GM12864 (cell line): ENCODE measurements around the gene PCNT.

Source experiments
- DNase-seq: peaks from one replicate; pipeline ENCODE4 v3.0.0-alpha.2; 2011; ENCODE audit warnings: low read depth
- H3K4me3 ChIP-seq: 2 replicates; pipeline ENCODE4 v1.5.1; 2011; ENCODE audit warnings: mild to moderate bottlenecking, low read depth, low read length, control low read depth
- CTCF ChIP-seq: IDR thresholded peaks from 2 replicates; pipeline ENCODE4 v1.5.1; 2011; ENCODE audit warnings: low read depth, mild to moderate bottlenecking, moderate library complexity, low read length, control low read depth, inconsistent platforms; ENCODE audit errors: missing control alignments

PCNT gene

GRCh38 chr21:46379105-46379504 is 55.1 kb downstream of the PCNT start:
- TF ChIP-seq CTCF = no peak
- no peak for DNase-seq
- no peak overlapping the region for H3K4me3 ChIP-seq

GRCh38 chr21:46379691-46380090 is 55.7 kb downstream of the PCNT start:
- H3K4me3 ChIP-seq = no peak overlapping the region
- TF ChIP-seq CTCF = no peak
- DNase-seq = no peak

GRCh38 chr21:46381541-46381940 is 57.6 kb downstream of the PCNT start:
- TF ChIP-seq CTCF = no peak
- DNase-seq = no peak
- H3K4me3 ChIP-seq = no peak overlapping the region

- TF ChIP-seq CTCF = no peak
- no peak overlapping the region for H3K4me3 ChIP-seq
- no peak for DNase-seq
These were observed 60.6 kb downstream of the PCNT start for GRCh38 chr21:46384556-46384955.

GRCh38 chr21:46385846-46386733 is 62.1 kb downstream of the PCNT start:
- no peak for TF ChIP-seq CTCF
- H3K4me3 ChIP-seq = no peak overlapping the region
- no peak for DNase-seq

GRCh38 chr21:46386734-46387088 is 62.8 kb downstream of the PCNT start:
- no peak for TF ChIP-seq CTCF
- DNase-seq = no peak
- H3K4me3 ChIP-seq = no peak overlapping the region
